ENCODE results near the gene TOX2.

Gene TOX2

DNA sequence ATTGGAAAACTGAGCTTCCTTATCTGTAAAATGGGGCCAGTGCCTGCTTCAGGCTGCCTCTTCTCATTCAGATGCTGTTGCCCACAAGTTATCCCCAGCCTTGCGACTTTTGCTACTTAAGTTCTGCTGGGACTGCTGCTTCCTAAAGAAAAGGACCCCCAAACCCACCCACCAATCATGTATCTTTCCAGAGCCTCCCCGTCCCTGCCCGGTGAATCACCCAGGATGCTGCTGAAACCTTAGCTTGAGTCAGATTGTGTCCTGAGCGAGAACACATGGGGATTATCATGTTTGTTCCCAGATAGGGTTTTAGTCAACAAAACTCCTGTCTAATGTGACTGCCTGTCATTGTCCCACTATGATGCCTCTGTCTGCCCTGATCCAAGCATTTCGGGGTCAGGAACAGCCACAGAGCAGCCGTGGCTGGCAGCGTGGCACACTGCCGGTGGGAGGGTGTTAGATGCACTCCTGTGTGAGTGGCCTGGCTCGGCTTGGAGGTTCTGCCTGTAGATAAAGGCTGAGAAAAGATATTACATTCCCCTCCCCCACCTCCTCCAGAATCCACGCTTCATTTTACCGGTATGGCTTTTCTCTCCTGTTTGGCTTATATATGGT, 79.9 kb downstream of the TOX2 start:
- H3K4me3 ChIP-seq (ENCODE audit: low read depth, low read length) = no peak overlapping the region

DNA sequence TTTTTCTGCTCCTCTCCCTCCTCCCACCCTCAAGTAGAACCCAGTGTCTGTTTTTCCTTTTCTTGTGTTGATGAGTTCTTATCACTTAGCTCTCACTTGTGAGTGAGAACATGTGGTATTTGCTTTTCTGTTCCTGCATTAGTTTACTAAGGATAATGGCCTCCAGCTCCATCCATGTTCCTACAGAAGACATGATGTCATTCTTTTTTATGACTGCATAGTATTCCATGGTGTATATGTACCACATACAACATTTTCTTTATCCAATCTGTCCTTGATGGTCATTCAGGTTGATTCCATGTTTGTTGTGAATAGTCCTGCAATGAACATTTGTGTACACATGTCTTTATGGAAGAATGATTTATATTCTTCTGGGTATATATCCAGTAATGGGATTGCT, 81.0 kb downstream of the TOX2 start:
- TF ChIP-seq, protein P1, sequence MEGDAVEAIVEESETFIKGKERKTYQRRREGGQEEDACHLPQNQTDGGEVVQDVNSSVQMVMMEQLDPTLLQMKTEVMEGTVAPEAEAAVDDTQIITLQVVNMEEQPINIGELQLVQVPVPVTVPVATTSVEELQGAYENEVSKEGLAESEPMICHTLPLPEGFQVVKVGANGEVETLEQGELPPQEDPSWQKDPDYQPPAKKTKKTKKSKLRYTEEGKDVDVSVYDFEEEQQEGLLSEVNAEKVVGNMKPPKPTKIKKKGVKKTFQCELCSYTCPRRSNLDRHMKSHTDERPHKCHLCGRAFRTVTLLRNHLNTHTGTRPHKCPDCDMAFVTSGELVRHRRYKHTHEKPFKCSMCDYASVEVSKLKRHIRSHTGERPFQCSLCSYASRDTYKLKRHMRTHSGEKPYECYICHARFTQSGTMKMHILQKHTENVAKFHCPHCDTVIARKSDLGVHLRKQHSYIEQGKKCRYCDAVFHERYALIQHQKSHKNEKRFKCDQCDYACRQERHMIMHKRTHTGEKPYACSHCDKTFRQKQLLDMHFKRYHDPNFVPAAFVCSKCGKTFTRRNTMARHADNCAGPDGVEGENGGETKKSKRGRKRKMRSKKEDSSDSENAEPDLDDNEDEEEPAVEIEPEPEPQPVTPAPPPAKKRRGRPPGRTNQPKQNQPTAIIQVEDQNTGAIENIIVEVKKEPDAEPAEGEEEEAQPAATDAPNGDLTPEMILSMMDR (IDR thresholded peaks at IDR 0.05; ENCODE audit: borderline replicate concordance, insufficient read depth, low read depth, low read length) = no peak
- H3K4me3 ChIP-seq (ENCODE audit: low read depth, low read length) = no peak overlapping the region

More for the DNA sequence above, 79.9 kb downstream of the TOX2 start:
- TF ChIP-seq, protein P1 (IDR thresholded peaks at IDR 0.05; ENCODE audit: borderline replicate concordance, insufficient read depth, low read depth, low read length) = no peak

DNA sequence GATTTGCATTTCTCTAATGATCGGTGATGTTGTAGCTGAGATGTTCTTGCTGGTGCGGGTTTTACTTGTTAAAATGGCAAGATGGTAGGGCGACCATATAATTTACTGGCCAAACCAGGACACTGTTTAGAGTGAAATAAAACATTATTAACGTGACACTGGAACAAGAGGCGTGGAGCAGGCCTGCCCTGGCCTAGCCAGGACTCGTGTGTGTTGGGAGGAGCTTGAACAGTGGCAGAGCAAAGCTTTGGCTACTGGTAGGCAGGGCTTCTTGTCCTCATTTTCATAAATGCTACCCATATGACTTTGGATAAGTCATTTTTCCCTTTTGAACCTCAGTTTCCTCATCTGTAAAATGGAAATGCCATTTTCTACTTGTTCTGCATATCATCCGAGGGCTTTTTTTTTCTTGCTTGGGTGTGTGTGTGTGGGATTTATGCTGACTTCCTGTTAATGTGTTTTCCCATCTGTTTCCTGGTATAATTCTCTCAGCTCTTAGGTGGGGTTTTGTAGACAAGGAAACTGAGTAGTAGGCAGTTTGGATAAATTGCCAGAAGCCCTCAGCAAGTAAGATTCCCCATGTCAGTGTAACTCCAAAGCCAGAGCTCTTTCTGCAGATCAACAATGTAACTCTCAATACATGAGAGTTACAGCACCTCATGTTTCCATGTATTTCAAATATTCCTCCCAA, 81.7 kb downstream of the TOX2 start:
- no peak overlapping the region for H3K4me3 ChIP-seq (ENCODE audit: low read depth, low read length)
- TF ChIP-seq, protein P1 (IDR thresholded peaks at IDR 0.05; ENCODE audit: borderline replicate concordance, insufficient read depth, low read depth, low read length) = no peak

DNA sequence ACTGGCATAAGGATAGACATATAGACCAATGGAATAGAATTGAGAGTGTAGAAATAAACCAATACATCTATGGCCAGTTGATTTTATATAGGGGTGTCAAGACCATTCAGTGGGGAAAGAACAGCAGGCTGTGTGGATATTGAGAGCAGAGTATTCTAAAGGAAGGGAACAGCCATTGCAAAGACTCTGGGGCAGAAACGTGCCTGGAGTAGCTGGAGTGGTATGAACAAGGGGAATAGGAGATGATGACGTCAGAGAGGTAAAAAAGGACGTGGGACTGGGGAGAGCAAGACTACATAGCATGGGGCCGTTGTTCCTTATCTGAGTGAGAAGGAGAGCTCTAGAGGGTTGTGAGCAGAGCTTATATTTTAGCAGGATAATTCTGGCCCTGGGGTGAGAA, 85.2 kb downstream of the TOX2 start:
- no peak overlapping the region for H3K4me3 ChIP-seq (ENCODE audit: low read depth, low read length)
- TF ChIP-seq, protein P1 (IDR thresholded peaks at IDR 0.05; ENCODE audit: borderline replicate concordance, insufficient read depth, low read depth, low read length) = no peak

DNA sequence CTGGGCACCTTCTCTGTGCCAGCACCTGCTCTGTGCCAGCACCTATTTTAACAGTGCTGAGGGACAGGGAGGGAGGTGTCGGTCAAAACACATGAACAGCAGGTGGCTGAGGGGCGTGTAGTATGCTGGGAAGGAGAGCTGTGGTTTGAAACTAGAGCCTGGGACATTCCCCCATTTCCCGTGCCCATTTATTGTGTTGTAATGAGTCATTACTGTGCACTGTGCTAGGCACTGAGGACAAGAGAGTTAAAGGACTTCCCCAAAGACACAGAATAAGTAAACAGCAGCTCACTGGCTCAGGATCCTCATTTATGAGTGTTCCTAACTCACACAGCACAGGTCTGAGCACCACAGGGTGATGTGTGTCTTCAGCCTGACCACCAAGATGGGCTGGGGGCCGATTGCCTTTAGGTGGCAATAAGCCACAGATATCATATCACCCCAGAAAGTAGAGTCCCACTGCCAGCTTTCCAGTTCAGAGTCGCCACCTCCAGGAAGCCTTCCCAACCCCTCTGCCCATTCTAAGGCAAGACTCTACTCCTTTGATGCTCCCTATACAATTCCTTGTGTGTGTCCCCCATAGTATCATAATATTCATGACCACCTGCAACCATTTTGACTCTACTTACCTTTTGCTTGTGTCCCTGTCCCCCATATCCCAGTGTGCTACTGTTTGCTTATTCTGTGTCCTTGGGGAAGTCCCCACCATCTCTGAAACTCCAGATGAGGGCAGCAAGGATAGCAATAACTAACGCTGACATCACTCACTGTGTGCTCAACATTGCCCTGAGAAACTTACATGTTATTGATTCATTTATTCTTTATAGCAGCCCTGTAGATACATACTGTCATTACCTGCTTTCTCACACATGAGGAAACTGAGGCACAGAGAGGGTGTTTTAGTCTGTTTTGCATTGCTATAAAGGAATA, 87.3 kb downstream of the TOX2 start:
- no peak overlapping the region for H3K4me3 ChIP-seq (ENCODE audit: low read depth, low read length)
- TF ChIP-seq, protein P1 (IDR thresholded peaks at IDR 0.05; ENCODE audit: borderline replicate concordance, insufficient read depth, low read depth, low read length) = no peak

DNA sequence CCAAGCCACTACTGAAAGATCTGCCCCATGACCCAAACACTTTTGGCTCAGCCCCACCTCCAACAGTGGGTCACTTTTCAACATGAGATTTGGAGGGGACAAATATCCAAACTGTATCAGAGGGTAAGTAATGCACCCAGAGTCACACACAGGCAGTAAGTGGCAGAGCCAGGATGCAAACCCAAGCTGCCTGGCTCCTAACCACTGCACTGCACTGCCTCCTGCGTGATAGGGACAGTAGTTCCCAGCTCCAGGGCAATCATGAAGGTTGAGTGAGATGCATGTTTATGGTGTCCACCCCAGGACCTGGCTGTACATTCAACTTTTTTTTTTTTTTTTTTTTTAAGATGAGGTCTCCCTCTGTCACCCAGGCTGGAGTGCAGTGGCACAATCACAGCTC, 88.2 kb downstream of the TOX2 start:
- TF ChIP-seq, protein P1 (IDR thresholded peaks at IDR 0.05; ENCODE audit: borderline replicate concordance, insufficient read depth, low read depth, low read length) = no peak

More for the DNA sequence above, 88.2 kb downstream of the TOX2 start:
- no peak overlapping the region for H3K4me3 ChIP-seq (ENCODE audit: low read depth, low read length)

Data from GM12875 (cell line).